ENCODE results near the gene KLF3. TPM values are rescaled to one million over a fixed set of nuclear protein-coding genes. Genes with fewer than 3 reads are reported as not detected.

Gene KLF3
- total and polyA plus RNA-seq, 2 experiments from 2014 or later = 68.4 to 77.3 TPM

DNA sequence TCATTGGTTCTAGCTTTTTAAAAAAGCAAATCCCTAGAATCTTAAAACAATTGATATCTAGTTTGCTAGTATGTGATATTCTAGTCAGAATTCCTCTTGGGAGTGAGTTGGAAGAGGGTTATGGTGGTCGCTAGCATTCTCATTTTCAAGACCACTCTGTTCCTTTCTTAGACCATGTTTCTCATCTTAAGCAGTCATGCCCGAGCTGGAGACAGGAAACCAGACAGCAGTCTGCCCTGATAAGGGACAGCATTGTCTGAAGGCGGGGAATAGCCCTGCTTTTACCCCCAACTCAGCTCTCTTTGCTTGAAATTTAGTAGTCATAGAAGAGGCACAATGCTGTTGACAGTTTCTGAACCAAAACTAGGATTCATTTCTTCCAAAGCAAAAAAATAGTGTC, 5.2 kb downstream of the KLF3 start:
- Histone ChIP-seq H2AFZ (no peak overlapping the region), H3K4me1 (ENCODE audit: insufficient read depth) (peaks cover 66% of the 10 kb centered on the region), H3K9me2 (replicated peaks; ENCODE audit: insufficient read depth) (no peaks in the 10 kb centered on the region), H3K36me3 (replicated peaks; ENCODE audit: insufficient read depth, low read depth) (no peaks in the 10 kb centered on the region), H4K20me1 (ENCODE audit: insufficient read depth, poor library complexity, severe bottlenecking) (peaks cover 37% of the 10 kb centered on the region), H3K9me3 (ENCODE audit: low read depth) (no peaks in the 10 kb centered on the region), H3K4me3 (no peak overlapping the region), H3K79me2 (peaks cover 86% of the 10 kb centered on the region), H3K4me2 (peak overlapping the region; percentile 77), H3K27ac (peak overlapping the region; percentile 97), H3K27me3 (no peaks in the 10 kb centered on the region)
- TF ChIP-seq EZH2phosphoT487 (IDR thresholded peaks at IDR 0.05; ENCODE audit: low read depth, severe bottlenecking, unreplicated experiment) = no peak
- no peak for TF ChIP-seq EZH2 (IDR thresholded peaks at IDR 0.05; ENCODE audit: borderline replicate concordance)
- DNase-seq (ENCODE audit: low spot score) = no peak
- 49% methylated on average over 3 of the region's 3 CpGs for WGBS (ENCODE audit: low lambda C conversion rate, missing lambda C conversion rate)

DNA sequence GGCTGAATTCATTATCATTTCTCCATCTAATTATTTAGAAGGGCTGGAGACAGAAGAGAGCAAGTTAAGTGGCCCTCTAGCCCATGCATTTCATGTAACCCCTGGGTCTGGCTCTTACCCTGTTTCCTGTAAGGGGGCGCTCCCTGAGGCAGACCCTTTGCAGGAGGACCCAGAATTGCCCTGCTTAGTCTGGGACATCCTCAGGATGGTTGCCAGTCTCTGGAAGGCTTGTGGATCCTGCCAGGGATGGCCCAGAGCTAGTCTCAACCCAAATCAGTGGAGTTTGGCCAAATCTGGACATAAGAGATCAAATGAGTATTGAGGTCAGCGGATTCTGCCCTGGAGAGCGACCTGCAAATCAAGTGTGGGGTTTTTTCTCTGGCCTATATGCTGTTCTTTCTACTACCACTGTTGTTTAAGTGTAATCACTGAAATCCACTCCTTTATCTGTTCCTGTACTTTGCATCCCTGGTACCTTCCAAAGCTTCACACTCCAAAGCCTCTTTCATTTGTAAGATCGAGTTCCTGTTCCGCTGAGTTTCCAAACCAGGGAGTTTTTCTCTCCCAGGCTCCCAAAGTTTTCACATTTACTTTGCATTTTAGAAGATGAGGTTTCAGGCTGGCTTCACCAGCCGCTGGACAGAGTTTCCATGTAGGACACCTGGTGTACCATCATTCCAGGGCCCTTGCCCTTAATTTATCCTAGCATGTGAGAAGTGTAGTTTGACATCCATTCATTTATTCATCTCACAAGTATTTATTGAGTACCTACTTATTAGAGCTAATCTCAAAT, 6.3 kb downstream of the KLF3 start:
- no peaks in the 10 kb centered on the region for H3K27me3 ChIP-seq
- 87% methylated on average over 6 of the region's 6 CpGs for WGBS (ENCODE audit: low lambda C conversion rate, missing lambda C conversion rate)
- H4K20me1 ChIP-seq (ENCODE audit: insufficient read depth, poor library complexity, severe bottlenecking) = peaks cover 43% of the 10 kb centered on the region
- H3K9me3 ChIP-seq (ENCODE audit: low read depth) = no peaks in the 10 kb centered on the region
- no peak overlapping the region for H3K4me3 ChIP-seq
- peak overlapping the region; percentile 70 for H3K4me2 ChIP-seq
- H2AFZ ChIP-seq = no peak overlapping the region
- H3K79me2 ChIP-seq = peaks cover 87% of the 10 kb centered on the region
- H3K4me1 ChIP-seq (ENCODE audit: insufficient read depth) = peaks cover 77% of the 10 kb centered on the region
- peak overlapping the region; percentile 91 for H3K27ac ChIP-seq
- TF ChIP-seq CTCF (IDR thresholded peaks at IDR 0.05; ENCODE audit: poor library complexity) = no peak
- no peak for TF ChIP-seq EZH2phosphoT487 (IDR thresholded peaks at IDR 0.05; ENCODE audit: low read depth, severe bottlenecking, unreplicated experiment)
- TF ChIP-seq EZH2 (IDR thresholded peaks at IDR 0.05; ENCODE audit: borderline replicate concordance) = no peak
- no peak for DNase-seq (ENCODE audit: low spot score)
- H3K9me2 ChIP-seq (replicated peaks; ENCODE audit: insufficient read depth) = no peaks in the 10 kb centered on the region
- H3K36me3 ChIP-seq (replicated peaks; ENCODE audit: insufficient read depth, low read depth) = no peaks in the 10 kb centered on the region

DNA sequence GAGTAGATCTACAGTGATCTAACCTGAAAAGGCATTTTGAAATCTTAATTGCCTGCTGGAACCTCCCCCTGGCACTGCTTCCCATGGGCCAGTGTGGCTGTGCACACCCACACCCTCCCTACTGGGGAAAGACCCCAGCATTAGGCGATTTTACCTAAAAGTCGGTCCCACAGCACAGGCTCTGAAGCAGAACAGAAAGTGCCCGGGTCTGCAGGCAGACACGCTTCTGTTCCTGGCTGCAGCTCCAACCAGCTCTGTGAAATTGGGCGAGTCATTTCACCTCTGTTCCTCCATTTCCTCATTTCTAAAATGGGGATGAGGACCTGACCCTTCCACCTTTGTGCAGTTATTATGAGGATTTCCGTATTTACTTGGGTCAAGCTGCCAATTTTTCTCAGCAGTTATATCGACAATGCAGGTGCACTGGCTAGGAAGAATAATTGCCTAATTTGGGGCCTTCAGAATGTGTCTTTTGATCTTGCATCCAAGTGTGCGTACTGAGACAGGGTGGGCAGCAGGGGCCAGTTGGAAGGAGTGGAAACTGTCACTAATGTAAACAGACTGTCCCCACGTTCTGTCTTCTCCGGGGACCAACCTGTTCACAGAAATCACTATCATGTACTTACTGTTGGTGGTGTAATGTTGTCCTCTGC, 7.1 kb downstream of the KLF3 start:
- no peaks in the 10 kb centered on the region for H3K9me2 ChIP-seq (replicated peaks; ENCODE audit: insufficient read depth)
- H3K4me3 ChIP-seq = no peak overlapping the region
- no peaks in the 10 kb centered on the region for H3K27me3 ChIP-seq
- TF ChIP-seq EZH2 (IDR thresholded peaks at IDR 0.05; ENCODE audit: borderline replicate concordance) = no peak
- no peak for TF ChIP-seq EZH2phosphoT487 (IDR thresholded peaks at IDR 0.05; ENCODE audit: low read depth, severe bottlenecking, unreplicated experiment)
- TF ChIP-seq CTCF (IDR thresholded peaks at IDR 0.05; ENCODE audit: poor library complexity) = no peak
- H2AFZ ChIP-seq = no peak overlapping the region
- no peaks in the 10 kb centered on the region for H3K9me3 ChIP-seq (ENCODE audit: low read depth)
- no peaks in the 10 kb centered on the region for H3K36me3 ChIP-seq (replicated peaks; ENCODE audit: insufficient read depth, low read depth)
- 71% methylated on average over 10 of the region's 10 CpGs for WGBS (ENCODE audit: low lambda C conversion rate, missing lambda C conversion rate)
- peaks cover 49% of the 10 kb centered on the region for H4K20me1 ChIP-seq (ENCODE audit: insufficient read depth, poor library complexity, severe bottlenecking)
- peak overlapping the region; percentile 70 for H3K4me2 ChIP-seq
- H3K4me1 ChIP-seq (ENCODE audit: insufficient read depth) = peaks cover 83% of the 10 kb centered on the region
- DNase-seq (ENCODE audit: low spot score) = no peak
- peaks cover 86% of the 10 kb centered on the region for H3K79me2 ChIP-seq
- H3K27ac ChIP-seq = peak overlapping the region; percentile 91

GRCh38 chr4:38671592-38671940, 7.6 kb downstream of the KLF3 start:
- no peaks in the 10 kb centered on the region for H3K9me2 ChIP-seq (replicated peaks; ENCODE audit: insufficient read depth)
- peaks cover 86% of the 10 kb centered on the region for H3K4me1 ChIP-seq (ENCODE audit: insufficient read depth)
- peaks cover 54% of the 10 kb centered on the region for H4K20me1 ChIP-seq (ENCODE audit: insufficient read depth, poor library complexity, severe bottlenecking)
- no peaks in the 10 kb centered on the region for H3K9me3 ChIP-seq (ENCODE audit: low read depth)
- DNase-seq (ENCODE audit: low spot score) = no peak
- H3K27me3 ChIP-seq = no peaks in the 10 kb centered on the region
- no peak overlapping the region for H3K4me3 ChIP-seq
- H3K36me3 ChIP-seq (replicated peaks; ENCODE audit: insufficient read depth, low read depth) = no peaks in the 10 kb centered on the region
- WGBS (ENCODE audit: low lambda C conversion rate, missing lambda C conversion rate) = 64% methylated on average over 5 of the region's 5 CpGs
- TF ChIP-seq EZH2 (IDR thresholded peaks at IDR 0.05; ENCODE audit: borderline replicate concordance) = no peak
- H3K4me2 ChIP-seq = peak overlapping the region; percentile 70
- H3K79me2 ChIP-seq = peaks cover 86% of the 10 kb centered on the region
- H3K27ac ChIP-seq = peak overlapping the region; percentile 91
- H2AFZ ChIP-seq = no peak overlapping the region

Measured in hepatocyte (in vitro differentiated cells).